Bronchial epithelial cell (primary cell): ENCODE results near the gene REG1B. TPM values are rescaled to one million over a fixed set of nuclear protein-coding genes. Genes with fewer than 3 reads are reported as not detected.

Experiments used
- DNase-seq: peaks from one replicate; pipeline ENCODE4 v3.0.0-alpha.2; 2010; ENCODE audit warnings: low read depth
- FAIRE-seq: peaks from 2 replicates; lab custom pipeline; 2011; peaks lifted over from hg19 to GRCh38; lab: Jason Lieb, UNC
- H3K27me3 ChIP-seq: 2 replicates; pipeline ENCODE4 v1.5.1; 2011; ENCODE audit warnings: low read length; ENCODE audit not compliant: control insufficient read depth, insufficient read depth
- H3K36me3 ChIP-seq: 2 replicates; pipeline ENCODE4 v1.5.1; 2011; ENCODE audit warnings: low read length; ENCODE audit not compliant: control insufficient read depth, insufficient read depth
- H3K4me3 ChIP-seq: 2 replicates; pipeline ENCODE4 v1.5.1; 2011; ENCODE audit warnings: mild to moderate bottlenecking, low read depth, low read length, control low read depth
- total RNA-seq: library from RNA; depleted of rRNA; stranded (reverse); fragments of >200 nt; gene quantifications from 2 replicates; pipeline ENCODE4 v1.2.1, GENCODE V29; 2014
- TF ChIP-seq, protein P1 (sequence below): IDR thresholded peaks from 2 replicates; pipeline ENCODE4 v1.5.1; 2011; ENCODE audit warnings: mild to moderate bottlenecking, moderate library complexity, low read length, control low read depth, inconsistent platforms; ENCODE audit not compliant: insufficient read depth, severe bottlenecking

Gene REG1B
- total RNA-seq, 1 donor from 2014 or later, result not detected

DNA sequence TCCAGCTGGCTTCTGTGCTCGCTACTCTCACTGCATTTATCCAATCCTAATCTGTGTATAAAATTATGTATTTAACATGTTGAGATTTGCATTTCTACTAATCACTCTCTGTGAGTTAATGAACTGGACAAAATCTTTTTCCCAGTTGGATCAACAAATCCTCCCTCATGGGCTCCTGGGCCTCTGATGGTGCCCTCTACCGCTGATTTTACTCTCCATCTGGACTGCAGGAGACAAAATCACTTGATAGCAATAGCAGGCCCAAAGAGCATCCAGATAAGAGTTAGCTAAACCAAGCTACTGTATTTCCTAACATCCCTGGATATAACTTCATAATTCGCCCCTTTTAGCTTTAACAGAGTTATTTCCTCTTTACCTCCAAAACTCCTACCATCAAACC lies 47.8 kb downstream of the REG1B start:
- H3K4me3 ChIP-seq, result no peak overlapping the region
- no peak for DNase-seq
- TF ChIP-seq, protein P1, sequence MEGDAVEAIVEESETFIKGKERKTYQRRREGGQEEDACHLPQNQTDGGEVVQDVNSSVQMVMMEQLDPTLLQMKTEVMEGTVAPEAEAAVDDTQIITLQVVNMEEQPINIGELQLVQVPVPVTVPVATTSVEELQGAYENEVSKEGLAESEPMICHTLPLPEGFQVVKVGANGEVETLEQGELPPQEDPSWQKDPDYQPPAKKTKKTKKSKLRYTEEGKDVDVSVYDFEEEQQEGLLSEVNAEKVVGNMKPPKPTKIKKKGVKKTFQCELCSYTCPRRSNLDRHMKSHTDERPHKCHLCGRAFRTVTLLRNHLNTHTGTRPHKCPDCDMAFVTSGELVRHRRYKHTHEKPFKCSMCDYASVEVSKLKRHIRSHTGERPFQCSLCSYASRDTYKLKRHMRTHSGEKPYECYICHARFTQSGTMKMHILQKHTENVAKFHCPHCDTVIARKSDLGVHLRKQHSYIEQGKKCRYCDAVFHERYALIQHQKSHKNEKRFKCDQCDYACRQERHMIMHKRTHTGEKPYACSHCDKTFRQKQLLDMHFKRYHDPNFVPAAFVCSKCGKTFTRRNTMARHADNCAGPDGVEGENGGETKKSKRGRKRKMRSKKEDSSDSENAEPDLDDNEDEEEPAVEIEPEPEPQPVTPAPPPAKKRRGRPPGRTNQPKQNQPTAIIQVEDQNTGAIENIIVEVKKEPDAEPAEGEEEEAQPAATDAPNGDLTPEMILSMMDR, result no peak

More for the DNA sequence above, 47.8 kb downstream of the REG1B start:
- Histone ChIP-seq H3K36me3 (no peaks in the 10 kb centered on the region), H3K27me3 (no peaks in the 10 kb centered on the region)
- FAIRE-seq, result no peak

Other genes starting within 250 kb of the REG1B start
- gene REG3G, start 62.3 kb downstream of the REG1B start, total RNA-seq, result not detected in 2 replicates
- gene REG1A, start 32.5 kb upstream of the REG1B start, total RNA-seq, result not detected in 2 replicates
- not detected in 2 replicates for gene REG3A, start 71.8 kb upstream of the REG1B start, total RNA-seq